ENCODE data around the gene USP51. TPM values are rescaled to one million over a fixed set of nuclear protein-coding genes. Genes with fewer than 3 reads are reported as not detected.
"Not testable (repeated sequence)": the region's sequence is repeated elsewhere in the genome, so short reads cannot be mapped to it uniquely, and the experiment has no call there.

USP51 gene
- total RNA-seq, 1 donor from 2014 or later = 8.6 TPM

DNA sequence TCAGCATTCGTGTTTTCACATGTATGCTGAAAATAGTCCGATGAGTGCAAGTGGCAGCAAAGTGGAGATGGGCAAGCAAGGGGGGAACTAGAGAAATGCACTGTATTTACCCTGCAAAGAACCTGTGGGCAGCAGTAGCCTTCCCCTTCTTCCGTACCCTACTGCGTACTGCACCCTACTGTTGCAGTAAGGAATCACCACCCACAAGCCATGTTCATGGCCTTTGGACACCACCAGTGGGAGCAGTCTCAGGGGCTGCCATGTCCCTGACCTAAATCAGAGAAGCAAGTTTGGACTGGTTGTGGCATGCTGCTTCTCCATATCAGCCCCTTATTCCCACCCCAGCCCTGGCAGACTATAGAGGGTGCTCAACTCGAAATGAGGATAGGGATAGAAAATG lies 25.6 kb downstream of the USP51 start:
- not testable (repeated sequence) for H3K27ac Mint-ChIP-seq; H3K4me3 Mint-ChIP-seq (ENCODE audit: low read depth); H3K27me3 Mint-ChIP-seq; H3K9me3 Mint-ChIP-seq (ENCODE audit: low read depth); H3K4me1 Mint-ChIP-seq (ENCODE audit: low read depth); H3K36me3 Mint-ChIP-seq (ENCODE audit: insufficient read depth); DNase-seq (ENCODE audit: low spot score, unreplicated experiment)

DNA sequence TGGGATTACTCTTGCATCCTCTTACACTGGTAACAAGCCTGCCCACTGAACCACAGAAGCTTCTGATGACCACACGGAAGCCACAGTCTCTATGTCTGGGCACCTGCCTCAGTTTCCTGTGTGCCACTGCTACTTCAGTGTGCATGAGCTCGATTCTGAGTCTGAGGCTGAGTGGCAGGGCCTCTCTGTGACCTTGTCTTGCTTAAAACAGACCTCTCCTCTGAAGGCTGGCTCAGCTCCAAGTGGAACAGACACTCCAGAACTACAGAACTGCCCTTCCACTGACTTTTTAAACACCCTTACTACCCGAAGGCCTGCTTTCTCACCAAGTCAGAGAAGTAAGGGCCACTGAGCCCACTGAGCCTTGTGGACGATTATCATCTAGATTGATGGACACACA lies 29.7 kb downstream of the USP51 start:
- not testable (repeated sequence) for H3K27ac Mint-ChIP-seq; H3K27me3 Mint-ChIP-seq; H3K4me3 Mint-ChIP-seq (ENCODE audit: low read depth); DNase-seq (ENCODE audit: low spot score, unreplicated experiment); H3K36me3 Mint-ChIP-seq (ENCODE audit: insufficient read depth); H3K9me3 Mint-ChIP-seq (ENCODE audit: low read depth); H3K4me1 Mint-ChIP-seq (ENCODE audit: low read depth)

DNA sequence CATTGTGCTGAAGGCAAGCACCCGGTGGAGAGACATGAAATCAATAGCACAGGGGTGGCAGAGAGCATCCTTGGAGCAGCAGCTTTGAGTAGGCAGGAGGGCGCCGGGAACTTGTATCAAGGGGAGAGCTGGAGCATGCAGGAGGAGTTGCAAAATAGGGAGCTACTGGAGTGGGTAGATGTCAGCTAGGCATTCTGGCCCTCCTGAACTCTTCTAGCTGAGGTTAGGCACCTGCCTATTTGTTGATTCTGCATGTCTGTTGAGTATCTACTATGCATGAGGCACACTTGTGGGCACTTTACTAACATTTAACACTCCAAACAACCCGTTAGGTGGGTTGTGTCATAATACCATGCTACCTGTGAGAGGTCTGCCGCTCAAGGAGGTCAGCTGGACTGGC lies 30.2 kb downstream of the USP51 start:
- not testable (repeated sequence) for H3K27me3 Mint-ChIP-seq; H3K36me3 Mint-ChIP-seq (ENCODE audit: insufficient read depth); H3K9me3 Mint-ChIP-seq (ENCODE audit: low read depth); H3K27ac Mint-ChIP-seq; H3K4me1 Mint-ChIP-seq (ENCODE audit: low read depth); DNase-seq (ENCODE audit: low spot score, unreplicated experiment); H3K4me3 Mint-ChIP-seq (ENCODE audit: low read depth)

DNA sequence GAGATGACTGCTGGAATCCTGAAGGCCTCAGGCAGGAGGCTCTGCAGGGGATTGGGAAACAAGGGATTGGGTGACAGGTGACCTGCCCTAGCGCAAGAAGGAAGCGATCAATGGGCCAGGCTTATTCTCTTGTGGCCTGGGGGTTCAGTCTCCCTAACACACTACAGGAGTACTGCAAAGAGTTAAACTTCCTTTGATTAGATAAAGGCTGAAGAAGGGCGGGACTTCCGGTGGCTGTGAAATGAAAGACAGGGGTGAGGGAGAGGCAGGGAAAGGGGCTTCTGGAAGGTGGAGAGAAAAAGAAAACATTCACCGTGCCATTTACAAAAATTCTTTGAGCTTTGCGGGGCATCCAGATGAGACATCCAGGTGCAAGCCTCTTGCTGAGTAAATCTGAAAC lies 33.9 kb downstream of the USP51 start:
- H3K27ac Mint-ChIP-seq; H3K4me1 Mint-ChIP-seq (ENCODE audit: low read depth); H3K36me3 Mint-ChIP-seq (ENCODE audit: insufficient read depth); DNase-seq (ENCODE audit: low spot score, unreplicated experiment); H3K9me3 Mint-ChIP-seq (ENCODE audit: low read depth); H3K4me3 Mint-ChIP-seq (ENCODE audit: low read depth); H3K27me3 Mint-ChIP-seq: not testable (repeated sequence)

DNA sequence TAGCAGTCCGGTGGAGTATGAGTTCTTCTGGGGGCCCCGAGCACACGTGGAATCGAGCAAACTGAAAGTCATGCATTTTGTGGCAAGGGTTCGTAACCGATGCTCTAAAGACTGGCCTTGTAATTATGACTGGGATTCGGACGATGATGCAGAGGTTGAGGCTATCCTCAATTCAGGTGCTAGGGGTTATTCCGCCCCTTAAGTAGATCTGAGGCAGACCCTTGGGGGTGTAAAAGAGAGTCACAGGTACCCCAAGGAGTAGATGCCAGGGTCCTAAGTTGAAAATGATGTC lies 36.9 kb downstream of the USP51 start:
- Mint-ChIP-seq H3K27ac (peak overlapping the region; percentile 87), H3K36me3 (ENCODE audit: insufficient read depth) (no peaks in the 10 kb centered on the region), H3K4me3 (ENCODE audit: low read depth) (peak overlapping the region; percentile 87), H3K4me1 (ENCODE audit: low read depth) (peaks cover 7% of the 10 kb centered on the region), H3K27me3 (no peaks in the 10 kb centered on the region), H3K9me3 (ENCODE audit: low read depth) (peaks cover 3% of the 10 kb centered on the region)
- DNase-seq (ENCODE audit: low spot score, unreplicated experiment) = no peak
- TF ChIP-seq, protein P1, sequence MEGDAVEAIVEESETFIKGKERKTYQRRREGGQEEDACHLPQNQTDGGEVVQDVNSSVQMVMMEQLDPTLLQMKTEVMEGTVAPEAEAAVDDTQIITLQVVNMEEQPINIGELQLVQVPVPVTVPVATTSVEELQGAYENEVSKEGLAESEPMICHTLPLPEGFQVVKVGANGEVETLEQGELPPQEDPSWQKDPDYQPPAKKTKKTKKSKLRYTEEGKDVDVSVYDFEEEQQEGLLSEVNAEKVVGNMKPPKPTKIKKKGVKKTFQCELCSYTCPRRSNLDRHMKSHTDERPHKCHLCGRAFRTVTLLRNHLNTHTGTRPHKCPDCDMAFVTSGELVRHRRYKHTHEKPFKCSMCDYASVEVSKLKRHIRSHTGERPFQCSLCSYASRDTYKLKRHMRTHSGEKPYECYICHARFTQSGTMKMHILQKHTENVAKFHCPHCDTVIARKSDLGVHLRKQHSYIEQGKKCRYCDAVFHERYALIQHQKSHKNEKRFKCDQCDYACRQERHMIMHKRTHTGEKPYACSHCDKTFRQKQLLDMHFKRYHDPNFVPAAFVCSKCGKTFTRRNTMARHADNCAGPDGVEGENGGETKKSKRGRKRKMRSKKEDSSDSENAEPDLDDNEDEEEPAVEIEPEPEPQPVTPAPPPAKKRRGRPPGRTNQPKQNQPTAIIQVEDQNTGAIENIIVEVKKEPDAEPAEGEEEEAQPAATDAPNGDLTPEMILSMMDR (IDR thresholded peaks at IDR 0.05; ENCODE audit: unreplicated experiment) = no peak

DNA sequence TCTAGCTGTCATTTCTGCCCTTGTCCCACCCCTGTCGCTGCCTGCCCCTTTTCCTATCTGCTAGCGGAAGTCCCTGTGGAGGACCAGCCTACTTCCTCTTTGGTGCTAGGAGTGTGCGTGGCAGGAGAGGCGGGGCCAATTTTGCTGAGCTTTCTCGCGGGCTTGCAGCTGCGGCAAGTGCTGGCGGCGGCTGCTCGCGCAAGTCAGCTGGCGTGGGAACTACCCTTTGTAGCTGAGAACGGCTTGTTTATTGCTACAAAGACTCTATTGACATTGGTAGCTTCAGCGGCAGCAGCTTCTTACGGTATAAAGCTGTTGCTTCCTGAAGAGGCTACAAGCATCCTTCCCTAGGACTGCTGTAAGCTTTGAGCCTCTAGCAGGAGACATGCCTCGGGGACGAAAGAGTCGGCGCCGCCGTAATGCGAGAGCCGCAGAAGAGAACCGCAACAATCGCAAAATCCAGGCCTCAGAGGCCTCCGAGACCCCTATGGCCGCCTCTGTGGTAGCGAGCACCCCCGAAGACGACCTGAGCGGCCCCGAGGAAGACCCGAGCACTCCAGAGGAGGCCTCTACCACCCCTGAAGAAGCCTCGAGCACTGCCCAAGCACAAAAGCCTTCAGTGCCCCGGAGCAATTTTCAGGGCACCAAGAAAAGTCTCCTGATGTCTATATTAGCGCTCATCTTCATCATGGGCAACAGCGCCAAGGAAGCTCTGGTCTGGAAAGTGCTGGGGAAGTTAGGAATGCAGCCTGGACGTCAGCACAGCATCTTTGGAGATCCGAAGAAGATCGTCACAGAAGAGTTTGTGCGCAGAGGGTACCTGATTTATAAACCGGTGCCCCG lies 37.4 kb downstream of the USP51 start, which contains the start of gene MAGEH1:
TSS of gene MAGEH1 (plus strand) at position 138 of the 843 bp plus-strand sequence. CDS start at position 386, 248 bp downstream.
- peaks cover 6% of the 10 kb centered on the region for H3K9me3 Mint-ChIP-seq (ENCODE audit: low read depth)
- DNase-seq (ENCODE audit: low spot score, unreplicated experiment) = peak; percentile 29
- peak within 1 kb of the TSS; percentile 87 for H3K27ac Mint-ChIP-seq
- no peaks in the 10 kb centered on the region for H3K36me3 Mint-ChIP-seq (ENCODE audit: insufficient read depth)
- H3K27me3 Mint-ChIP-seq = no peaks in the 10 kb centered on the region
- peak within 1 kb of the TSS; percentile 87 for H3K4me3 Mint-ChIP-seq (ENCODE audit: low read depth)
- peaks cover 7% of the 10 kb centered on the region for H3K4me1 Mint-ChIP-seq (ENCODE audit: low read depth)
- TF ChIP-seq, protein P1 (IDR thresholded peaks at IDR 0.05; ENCODE audit: unreplicated experiment) = no peak

DNA sequence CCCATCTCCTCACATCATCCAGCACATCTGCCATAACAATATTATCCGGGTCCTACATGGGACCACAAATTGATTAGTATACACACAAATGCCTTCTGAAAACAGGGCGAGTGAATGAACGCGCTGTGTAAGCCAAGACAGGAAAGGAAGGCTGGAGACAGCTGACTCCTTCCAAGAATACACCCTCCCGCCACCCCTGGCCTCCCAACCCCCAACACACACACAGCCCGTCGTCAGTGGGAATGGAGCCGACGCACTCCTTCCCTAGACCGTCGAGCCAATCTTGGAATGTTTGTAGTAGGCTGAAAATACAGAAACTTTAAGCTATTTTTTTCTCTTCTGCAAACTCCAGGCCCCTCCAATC lies 38.0 kb downstream of the USP51 start:
- DNase-seq (ENCODE audit: low spot score, unreplicated experiment) = no peak
- H3K4me1 Mint-ChIP-seq (ENCODE audit: low read depth) = peaks cover 7% of the 10 kb centered on the region
- H3K27me3 Mint-ChIP-seq = no peaks in the 10 kb centered on the region
- H3K9me3 Mint-ChIP-seq (ENCODE audit: low read depth) = peaks cover 6% of the 10 kb centered on the region
- H3K27ac Mint-ChIP-seq = peak overlapping the region; percentile 87
- H3K4me3 Mint-ChIP-seq (ENCODE audit: low read depth) = peak overlapping the region; percentile 87
- TF ChIP-seq, protein P1 (IDR thresholded peaks at IDR 0.05; ENCODE audit: unreplicated experiment) = no peak
- no peaks in the 10 kb centered on the region for H3K36me3 Mint-ChIP-seq (ENCODE audit: insufficient read depth)
